MV-4-11 (cell line): Measurements from ENCODE around the gene FABP6.
"Not testable (repeated sequence)": the region's sequence is repeated elsewhere in the genome, so short reads cannot be mapped to it uniquely, and the experiment has no call there.

Experiments
- DNase-seq: peaks from one replicate; lab custom pipeline; 2025; lab: John Stamatoyannopoulos, UW

FABP6 gene

GRCh38 chr5:160221082-160221481, 8.2 kb upstream of the FABP6 start:
- no peak for DNase-seq

GRCh38 chr5:160227012-160227411, 2.3 kb upstream of the FABP6 start:
- no peak for DNase-seq

GRCh38 chr5:160230686-160231527, 1.6 kb downstream of the FABP6 start:
- peak; percentile 26 for DNase-seq

GRCh38 chr5:160231783-160232342, 2.6 kb downstream of the FABP6 start:
- DNase-seq, result no peak

- DNase-seq, result no peak
Measured at GRCh38 chr5:160233215-160233614, 3.9 kb downstream of the FABP6 start.

GRCh38 chr5:160235731-160236130, 6.4 kb downstream of the FABP6 start:
- DNase-seq, result no peak

GRCh38 chr5:160237571-160238093, 8.3 kb downstream of the FABP6 start:
- DNase-seq, result no peak

- no peak for DNase-seq
Measured at GRCh38 chr5:160240350-160240749, 11.0 kb downstream of the FABP6 start.

- DNase-seq, result no peak
Measured at GRCh38 chr5:160242145-160242544, 12.8 kb downstream of the FABP6 start.

- DNase-seq, result no peak
Measured at GRCh38 chr5:160245506-160246086, 16.3 kb downstream of the FABP6 start.

- not testable (repeated sequence) for DNase-seq
Measured at GRCh38 chr5:160249570-160249969, 20.3 kb downstream of the FABP6 start.

GRCh38 chr5:160250226-160250625, 20.9 kb downstream of the FABP6 start:
- no peak for DNase-seq

- DNase-seq, result no peak
Measured at GRCh38 chr5:160250826-160251225, 21.5 kb downstream of the FABP6 start.

GRCh38 chr5:160251406-160252155, 22.3 kb downstream of the FABP6 start:
- DNase-seq, result no peak

GRCh38 chr5:160252916-160253315, 23.6 kb downstream of the FABP6 start:
- DNase-seq, result no peak

- DNase-seq, result no peak
Measured at GRCh38 chr5:160253441-160253840, 24.1 kb downstream of the FABP6 start.

GRCh38 chr5:160254706-160255105, 25.4 kb downstream of the FABP6 start:
- DNase-seq, result no peak

- DNase-seq, result no peak
Measured at GRCh38 chr5:160259341-160259740, 30.0 kb downstream of the FABP6 start.

GRCh38 chr5:160260006-160260775, 30.9 kb downstream of the FABP6 start:
- DNase-seq, result no peak

- DNase-seq, result peak; percentile 65
Measured at GRCh38 chr5:160260881-160261815, 31.8 kb downstream of the FABP6 start.
